ENCODE data around the gene COPS6. TPM values are rescaled to one million over a fixed set of nuclear protein-coding genes. Genes with fewer than 3 reads are reported as not detected.
A peak's percentile ranks its signal among the peaks of the same experiment; 100 is the strongest.

COPS6 gene
- total RNA-seq, 1 donor from 2014 or later, result 79.3 TPM

- DNase-seq (ENCODE audit: low read depth in 2 of 2), result no peak
These were observed 9.7 kb upstream of the COPS6 start for GRCh38 chr7:100079024-100079560.

- DNase-seq (ENCODE audit: low read depth in 2 of 2), result peak in 1 of 2 donors; percentile 34
These were observed 7.7 kb upstream of the COPS6 start for GRCh38 chr7:100080907-100081534.

DNA sequence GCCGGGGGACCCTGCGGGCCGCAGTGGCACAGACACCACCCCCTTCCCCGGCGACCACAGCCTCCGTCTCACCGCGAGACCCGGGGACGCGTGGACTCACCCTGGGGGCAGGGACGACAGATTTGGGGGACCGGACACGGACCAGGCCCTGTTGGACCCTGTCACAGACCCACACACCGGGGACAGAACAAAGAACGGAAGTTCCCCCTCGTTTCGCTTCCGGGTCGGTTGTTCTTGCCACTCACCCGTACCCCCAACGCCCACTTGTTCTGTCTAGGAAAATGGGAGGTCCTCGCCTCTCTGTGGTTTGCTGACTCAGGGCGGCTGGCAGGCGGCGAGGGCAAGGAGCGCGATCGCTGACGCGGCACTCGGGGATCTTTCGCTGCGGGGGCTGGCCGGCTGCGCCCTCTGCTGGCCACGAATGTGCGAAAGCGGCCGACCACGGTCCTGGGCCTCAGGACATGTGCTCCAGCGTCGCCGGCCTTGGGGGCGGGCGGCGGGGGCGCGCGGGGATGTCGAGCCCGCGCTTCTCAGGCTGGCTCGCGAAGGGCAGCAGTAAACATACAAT lies 7.2 kb upstream of the COPS6 start, which contains the start of gene ZNF3:
Gene ZNF3 (minus strand): TSS at position 189 of the 568 bp plus-strand sequence. CDS start 4,366 bp downstream, outside the sequence.
- peak; percentile 97 to 99 for DNase-seq (ENCODE audit: low read depth in 2 of 2)

- DNase-seq (ENCODE audit: low read depth in 2 of 2), result no peak
These were observed 5.8 kb upstream of the COPS6 start for GRCh38 chr7:100082978-100083377.

DNA sequence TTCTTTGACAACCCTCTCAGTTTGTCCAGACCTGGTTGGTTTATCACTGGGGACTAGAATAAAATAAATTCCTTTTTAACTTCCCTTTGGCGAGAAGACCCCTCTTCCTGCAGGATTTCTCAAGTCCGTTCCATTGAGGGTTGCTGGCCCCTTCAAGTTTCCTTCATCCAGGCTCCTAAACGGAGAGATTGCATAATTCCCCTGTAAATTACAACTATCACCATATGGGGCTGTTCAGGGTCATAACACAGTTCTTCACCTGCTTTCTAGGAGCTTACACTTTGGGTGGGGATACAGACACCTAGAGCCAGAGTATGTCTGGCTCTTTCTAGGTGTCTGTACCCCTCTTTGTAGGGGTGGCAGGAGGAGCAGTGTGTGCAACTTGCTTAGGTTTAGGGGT lies 3.3 kb upstream of the COPS6 start:
- DNase-seq (ENCODE audit: low read depth in 2 of 2), result no peak

GRCh38 chr7:100087055-100087750 lies 1.6 kb upstream of the COPS6 start:
- peak; percentile 94 to 98 for DNase-seq (ENCODE audit: low read depth in 2 of 2)

DNA sequence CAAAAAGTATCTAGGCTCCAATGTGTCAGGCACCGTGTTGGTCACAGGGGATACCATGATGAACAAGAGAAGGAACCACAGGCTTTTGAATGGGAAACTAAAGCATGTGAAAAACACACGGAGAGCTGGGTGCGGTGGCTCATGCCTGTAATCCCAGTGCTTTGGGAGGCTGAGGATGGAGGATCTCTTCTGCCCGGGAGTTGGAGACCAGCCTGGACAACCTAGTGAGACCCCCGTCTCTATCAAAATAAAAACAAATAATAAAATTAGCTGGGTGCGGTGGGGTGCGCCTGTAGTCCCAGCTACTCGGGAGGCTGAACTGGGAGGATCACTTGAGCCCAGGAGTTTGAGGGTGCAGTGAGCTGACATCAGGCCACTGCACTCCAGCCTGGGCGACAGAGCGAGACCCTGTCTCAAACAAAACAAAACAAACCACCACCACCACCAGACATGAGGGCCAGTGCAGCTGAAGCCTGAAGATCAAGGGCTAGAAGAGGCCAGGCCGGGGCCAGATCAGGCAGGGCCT lies 611 bp upstream of the COPS6 start:
- no peak for DNase-seq (ENCODE audit: low read depth in 2 of 2)

GRCh38 chr7:100089458-100090196 lies 858 bp downstream of the COPS6 start:
- DNase-seq (ENCODE audit: low read depth in 2 of 2), result no peak

DNA sequence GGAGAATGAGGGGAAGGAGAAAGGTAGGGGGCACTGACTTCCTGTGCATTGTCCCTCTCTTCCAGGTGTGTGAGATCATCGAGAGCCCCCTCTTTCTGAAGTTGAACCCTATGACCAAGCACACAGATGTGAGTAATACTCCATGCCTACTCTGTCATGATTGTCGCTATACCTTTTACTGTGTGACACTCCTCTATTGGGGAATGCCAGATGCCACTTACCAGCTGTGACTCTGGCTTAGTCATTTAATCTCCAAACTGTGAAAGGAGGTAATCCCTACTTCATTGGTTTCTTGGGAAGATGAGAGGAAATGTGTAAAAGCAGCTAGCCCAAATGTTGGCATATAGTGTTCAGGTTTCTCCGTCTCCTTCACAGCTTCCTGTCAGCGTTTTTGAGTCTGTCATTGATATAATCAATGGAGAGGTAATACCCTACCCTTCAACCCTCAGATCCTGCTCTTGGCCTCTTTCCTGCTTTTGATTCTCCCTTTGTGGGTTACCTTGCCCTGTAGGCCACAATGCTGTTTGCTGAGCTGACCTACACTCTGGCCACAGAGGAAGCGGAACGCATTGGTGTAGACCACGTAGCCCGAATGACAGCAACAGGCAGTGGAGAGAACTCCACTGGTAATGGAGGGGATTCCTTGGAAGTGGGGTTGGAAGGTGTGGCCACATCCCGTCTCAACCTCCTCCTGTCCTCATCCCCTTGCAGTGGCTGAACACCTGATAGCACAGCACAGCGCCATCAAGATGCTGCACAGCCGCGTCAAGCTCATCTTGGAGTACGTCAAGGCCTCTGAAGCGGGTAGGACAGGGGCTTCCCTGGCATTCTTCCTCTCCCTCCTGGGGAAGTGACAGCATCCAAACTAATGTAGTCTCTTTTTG lies 2.0 kb downstream of the COPS6 start:
- no peak for DNase-seq (ENCODE audit: low read depth in 2 of 2)

DNA sequence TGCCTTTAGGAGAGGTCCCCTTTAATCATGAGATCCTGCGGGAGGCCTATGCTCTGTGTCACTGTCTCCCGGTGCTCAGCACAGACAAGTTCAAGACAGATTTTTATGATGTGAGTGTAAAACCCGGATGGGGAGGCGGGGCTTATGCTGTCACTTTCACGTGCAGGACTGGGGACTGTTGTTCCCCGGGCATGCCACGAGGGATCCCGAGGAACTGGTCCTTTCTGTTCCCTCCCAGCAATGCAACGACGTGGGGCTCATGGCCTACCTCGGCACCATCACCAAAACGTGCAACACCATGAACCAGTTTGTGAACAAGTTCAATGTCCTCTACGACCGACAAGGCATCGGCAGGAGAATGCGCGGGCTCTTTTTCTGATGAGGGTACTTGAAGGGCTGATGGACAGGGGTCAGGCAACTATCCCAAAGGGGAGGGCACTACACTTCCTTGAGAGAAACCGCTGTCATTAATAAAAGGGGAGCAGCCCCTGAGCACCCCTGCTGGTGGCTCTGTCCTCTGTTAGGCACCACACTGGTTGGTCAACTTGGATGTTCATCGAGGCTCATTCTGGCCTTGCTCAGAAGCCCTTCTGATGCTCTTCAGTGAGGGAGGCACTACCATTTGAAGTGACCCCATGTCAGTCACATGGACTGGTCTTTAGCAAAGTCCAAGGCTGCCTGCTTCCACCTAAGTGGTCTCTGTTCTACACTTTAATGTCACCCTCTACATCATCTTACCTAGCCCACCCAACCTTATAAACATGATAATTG lies 2.8 kb downstream of the COPS6 start:
- DNase-seq (ENCODE audit: low read depth in 2 of 2), result no peak

GRCh38 chr7:100093054-100093453 lies 4.3 kb downstream of the COPS6 start:
- DNase-seq (ENCODE audit: low read depth in 2 of 2), result peak in 1 of 2 donors; percentile 56

DNA sequence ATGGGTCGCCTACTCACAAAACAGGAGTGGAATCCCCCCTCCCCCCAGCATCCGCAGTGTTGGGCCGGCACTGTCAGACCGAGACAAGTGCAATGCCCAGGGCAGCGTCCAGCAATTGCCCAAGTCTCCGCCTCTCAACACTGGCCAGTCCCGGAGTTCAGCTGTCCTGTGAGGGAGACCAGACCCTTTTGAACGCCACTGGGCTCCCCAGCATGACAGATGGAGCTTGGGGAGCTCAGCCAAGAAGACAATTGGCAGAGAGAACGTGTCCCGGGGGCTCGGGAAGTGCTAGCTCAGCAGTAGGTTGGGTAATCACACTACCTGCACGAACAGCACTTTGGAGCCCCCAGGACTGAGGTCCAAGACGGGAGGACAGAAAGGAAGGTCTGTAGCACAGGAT lies 4.7 kb downstream of the COPS6 start:
- no peak for DNase-seq (ENCODE audit: low read depth in 2 of 2)

- DNase-seq (ENCODE audit: low read depth in 2 of 2), result no peak
These were observed 5.2 kb downstream of the COPS6 start for GRCh38 chr7:100093925-100094486.

- DNase-seq (ENCODE audit: low read depth in 2 of 2), result no peak
These were observed 6.5 kb downstream of the COPS6 start for GRCh38 chr7:100095289-100095688.

DNA sequence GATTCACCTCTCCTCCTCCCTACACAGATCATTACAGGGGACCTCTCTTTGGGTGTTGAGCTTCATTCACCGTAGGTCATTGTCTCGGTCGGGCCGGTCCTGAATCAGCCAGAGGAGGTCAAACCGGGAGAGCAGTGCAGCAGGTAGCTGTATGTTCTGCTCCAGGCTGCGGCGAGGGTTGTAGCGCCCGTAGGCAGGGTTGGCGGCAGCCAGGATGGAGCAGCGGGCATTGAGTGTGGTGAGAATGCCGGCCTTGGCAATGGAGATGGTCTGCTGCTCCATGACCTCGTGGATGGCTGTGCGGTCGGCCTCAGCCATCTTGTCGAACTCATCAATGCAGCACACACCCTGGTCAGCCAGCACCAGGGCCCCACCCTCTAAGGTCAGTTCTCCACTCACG lies 6.9 kb downstream of the COPS6 start:
- no peak for DNase-seq (ENCODE audit: low read depth in 2 of 2)

DNA sequence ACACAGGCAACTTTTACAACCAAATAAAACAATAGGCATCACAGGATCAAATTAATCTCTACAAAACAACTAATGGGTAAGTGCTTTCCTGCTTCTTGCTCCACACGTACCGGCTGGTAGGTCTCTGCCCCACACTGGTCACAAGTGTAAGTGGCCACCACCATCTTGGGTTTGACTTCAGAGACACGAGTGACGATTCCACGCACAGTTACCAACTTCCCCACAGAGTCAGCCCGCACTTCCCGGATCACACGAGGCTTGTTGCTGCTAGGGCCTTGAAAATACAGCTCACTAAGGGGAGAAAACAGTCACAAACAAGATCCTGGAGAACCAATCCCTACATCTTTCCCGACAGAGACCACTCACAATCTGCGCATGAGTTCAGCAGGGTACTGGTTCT lies 10.1 kb downstream of the COPS6 start:
- DNase-seq (ENCODE audit: low read depth in 2 of 2), result no peak

DNA sequence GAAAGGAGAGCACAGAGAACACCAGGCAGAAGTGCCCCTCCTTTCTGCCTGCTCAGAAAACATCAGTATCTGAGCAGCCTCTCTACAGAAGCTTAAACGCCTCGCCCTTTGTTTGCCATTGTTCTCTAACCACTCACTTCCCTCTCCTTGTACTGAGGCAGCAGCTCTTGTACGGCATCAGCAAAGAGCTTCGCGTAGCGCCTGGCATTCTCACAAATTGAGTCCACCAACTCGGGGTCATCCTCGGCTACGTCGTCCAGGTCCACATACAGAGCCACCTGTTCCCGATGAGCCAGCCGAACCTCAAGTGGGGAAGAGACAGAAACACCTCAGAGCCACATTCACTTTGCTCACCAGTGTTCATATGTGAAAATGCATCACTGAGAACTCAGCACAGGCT lies 10.7 kb downstream of the COPS6 start:
- DNase-seq (ENCODE audit: low read depth in 2 of 2), result no peak

DNA sequence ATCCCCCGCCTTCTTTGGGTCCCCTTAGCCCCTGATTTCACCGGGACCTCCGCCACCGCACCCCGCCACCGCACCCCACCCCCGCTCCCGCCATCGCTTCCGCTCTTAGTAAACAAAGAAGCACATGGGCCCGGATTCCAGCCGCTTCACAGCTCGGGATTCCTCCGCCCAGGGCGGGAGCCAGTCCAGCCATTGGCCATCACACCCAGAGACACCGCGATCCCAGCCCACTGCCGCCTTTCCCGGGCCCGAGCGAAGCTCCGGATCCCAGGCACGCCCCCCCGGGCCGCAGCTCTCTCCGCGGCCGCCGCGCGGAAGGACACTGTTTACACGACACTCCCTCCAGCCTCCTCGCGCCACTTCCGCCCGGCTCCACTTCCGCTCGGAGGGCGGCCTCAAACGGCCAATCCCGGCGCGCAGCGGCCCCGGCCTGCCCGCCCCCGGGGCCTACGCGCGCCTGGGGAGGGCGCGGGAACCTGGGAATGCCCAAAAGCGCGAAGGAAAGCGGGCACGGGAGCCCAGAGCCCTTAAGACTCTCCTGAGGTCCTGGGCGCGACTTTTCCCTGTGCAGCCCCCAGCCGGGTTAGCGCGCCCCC lies 11.7 kb downstream of the COPS6 start:
- DNase-seq (ENCODE audit: low read depth in 2 of 2), result peak; percentile 95 to 98

Data from dermis microvascular lymphatic vessel endothelial cell (primary cell).